GM19438 (cell line): ENCODE results near the gene PPM1B.
"Not testable (repeated sequence)": the region's sequence is repeated elsewhere in the genome, so short reads cannot be mapped to it uniquely, and the experiment has no call there.

Source experiments
- ATAC-seq: cut with Tn5 transposase; IDR thresholded peaks from one replicate; pipeline ENCODE4 v1.9.1; 2021; ENCODE audit warnings: low read depth; ENCODE audit not compliant: unreplicated experiment

The PPM1B gene

GRCh38 chr2:44168681-44169154 lies at the start of gene PPM1B:
TSS of gene PPM1B (plus strand) at chr2:44168875. CDS start at chr2:44201200, 32,325 bp downstream.
- ATAC-seq = peak; percentile 67

GRCh38 chr2:44119878-44120277 lies 48.8 kb upstream of the PPM1B start:
- ATAC-seq = no peak

- no peak for ATAC-seq
Measured at GRCh38 chr2:44120428-44120827, 48.2 kb upstream of the PPM1B start.

GRCh38 chr2:44121899-44122298 lies 46.8 kb upstream of the PPM1B start:
- ATAC-seq = no peak

- no peak for ATAC-seq
Measured at GRCh38 chr2:44124500-44124899, 44.2 kb upstream of the PPM1B start.

- ATAC-seq = no peak
Measured at GRCh38 chr2:44126106-44126797, 42.4 kb upstream of the PPM1B start.

- no peak for ATAC-seq
Measured at GRCh38 chr2:44130441-44130840, 38.2 kb upstream of the PPM1B start.

- no peak for ATAC-seq
Measured at GRCh38 chr2:44131177-44131576, 37.5 kb upstream of the PPM1B start.

- not testable (repeated sequence) for ATAC-seq
Measured at GRCh38 chr2:44133602-44134001, 35.1 kb upstream of the PPM1B start.

- no peak for ATAC-seq
Measured at GRCh38 chr2:44134848-44135247, 33.8 kb upstream of the PPM1B start.

- no peak for ATAC-seq
Measured at GRCh38 chr2:44135296-44135695, 33.4 kb upstream of the PPM1B start.

GRCh38 chr2:44135771-44136170 lies 32.9 kb upstream of the PPM1B start:
- no peak for ATAC-seq

- ATAC-seq = no peak
Measured at GRCh38 chr2:44136252-44136651, 32.4 kb upstream of the PPM1B start.

- no peak for ATAC-seq
Measured at GRCh38 chr2:44137048-44137447, 31.6 kb upstream of the PPM1B start.

- no peak for ATAC-seq
Measured at GRCh38 chr2:44137872-44138551, 30.7 kb upstream of the PPM1B start.

GRCh38 chr2:44139741-44140140 lies 28.9 kb upstream of the PPM1B start:
- no peak for ATAC-seq

GRCh38 chr2:44142306-44142705 lies 26.4 kb upstream of the PPM1B start:
- no peak for ATAC-seq

GRCh38 chr2:44143701-44144100 lies 25.0 kb upstream of the PPM1B start:
- ATAC-seq = no peak

- ATAC-seq = no peak
Measured at GRCh38 chr2:44148999-44149398, 19.7 kb upstream of the PPM1B start.

- ATAC-seq = no peak
Measured at GRCh38 chr2:44150473-44150872, 18.2 kb upstream of the PPM1B start.

- no peak for ATAC-seq
Measured at GRCh38 chr2:44152865-44153669, 15.6 kb upstream of the PPM1B start.
